Measurements from ENCODE around the gene HUS1.

DNA sequence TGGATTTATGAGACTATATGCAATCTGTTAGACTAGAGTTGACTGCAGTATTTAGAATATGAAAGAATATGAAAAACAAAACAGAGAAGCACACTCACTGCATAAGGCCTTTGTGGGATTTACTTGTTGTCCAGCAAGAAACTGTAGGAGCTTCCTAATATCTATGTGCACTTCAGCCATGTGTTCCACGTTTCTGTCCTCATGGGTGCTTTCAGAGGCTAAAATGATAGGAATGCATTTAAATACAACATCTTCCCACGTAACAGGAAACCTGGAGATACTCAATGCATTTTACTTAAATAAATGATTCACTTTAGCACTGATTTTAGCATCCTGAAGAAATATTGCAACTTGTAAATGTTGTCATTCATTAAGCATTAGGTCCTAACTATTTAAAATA lies 11.7 kb downstream of the HUS1 start:
- TF ChIP-seq GATA3 (IDR thresholded peaks at IDR 0.05; ENCODE audit: low read depth, low read length), result no peak
- no peak for TF ChIP-seq GATA2 (IDR thresholded peaks at IDR 0.05; ENCODE audit: low read depth, low read length)
